Hypothalamus (tissue), 51 donors: ENCODE results near the gene PAPOLG.

Source experiments
- DNase-seq, 51 donors: peaks; one replicate each; lab custom pipeline; 2025; lab: John Stamatoyannopoulos, UW

Gene PAPOLG

GRCh38 chr2:60756097-60757087 lies at the start of gene PAPOLG:
TSS of gene PAPOLG (plus strand) at chr2:60756268. CDS start at chr2:60756479, 211 bp downstream.
- DNase-seq, result peak; percentile 36 to 94 (median 82)

- DNase-seq, result peak in 1 of 51 donors; percentile 17
These were observed 48.2 kb upstream of the PAPOLG start for GRCh38 chr2:60707750-60708371.

GRCh38 chr2:60708630-60709320 lies 47.3 kb upstream of the PAPOLG start:
- DNase-seq, result no peak

- DNase-seq, result peak in 20 of 51 donors; percentile 1 to 53 (median 14)
These were observed 45.4 kb upstream of the PAPOLG start for GRCh38 chr2:60710707-60711106.

GRCh38 chr2:60715561-60715960 lies 40.5 kb upstream of the PAPOLG start:
- no peak for DNase-seq

GRCh38 chr2:60717691-60718090 lies 38.4 kb upstream of the PAPOLG start:
- DNase-seq, result peak in 13 of 51 donors; percentile 1 to 29 (median 11)

- no peak for DNase-seq
These were observed 36.7 kb upstream of the PAPOLG start for GRCh38 chr2:60719331-60719730.

GRCh38 chr2:60725466-60725865 lies 30.6 kb upstream of the PAPOLG start:
- no peak for DNase-seq

GRCh38 chr2:60728855-60729254 lies 27.2 kb upstream of the PAPOLG start:
- no peak for DNase-seq

GRCh38 chr2:60735496-60736250 lies 20.4 kb upstream of the PAPOLG start:
- DNase-seq, result no peak

- no peak for DNase-seq
These were observed 17.4 kb upstream of the PAPOLG start for GRCh38 chr2:60738679-60739078.

- no peak for DNase-seq
These were observed 16.9 kb upstream of the PAPOLG start for GRCh38 chr2:60739156-60739555.

GRCh38 chr2:60741576-60741975 lies 14.5 kb upstream of the PAPOLG start:
- DNase-seq, result peak in 1 of 51 donors; percentile 3

- no peak for DNase-seq
These were observed 13.6 kb upstream of the PAPOLG start for GRCh38 chr2:60742419-60742818.

GRCh38 chr2:60745330-60745729 lies 10.7 kb upstream of the PAPOLG start:
- no peak for DNase-seq

- DNase-seq, result peak in 6 of 51 donors; percentile 1 to 29 (median 10)
These were observed 10.3 kb upstream of the PAPOLG start for GRCh38 chr2:60745761-60746160.

GRCh38 chr2:60746318-60746717 lies 9.8 kb upstream of the PAPOLG start:
- DNase-seq, result no peak

- DNase-seq, result peak in 2 of 51 donors; percentile 6 to 12
These were observed 3.6 kb downstream of the PAPOLG start for GRCh38 chr2:60759654-60760053.

- no peak for DNase-seq
These were observed 8.9 kb downstream of the PAPOLG start for GRCh38 chr2:60764736-60765534.
